CD4-positive, alpha-beta T cell (primary cell): ENCODE data around the gene METTL6. TPM values are rescaled to one million over a fixed set of nuclear protein-coding genes. Genes with fewer than 3 reads are reported as not detected.

ENCODE experiments used
- ATAC-seq: fragments of 200-7000 bp; cut with Tn5 transposase; one replicate; pipeline ENCODE4 v1.10.0; 2022; ENCODE audit warnings: mild to moderate bottlenecking; ENCODE audit not compliant: poor library complexity
- CTCF ChIA-PET: fragments of 350-600 bp; sonication (Branson Sonifier 250); formaldehyde crosslinking; loops from one replicate; lab custom pipeline; 2021; ENCODE audit warnings: antibody characterized with exemption, inconsistent platforms; lab: Charles Lee
- POLR2A ChIA-PET: fragments of 350-600 bp; sonication (Branson Sonifier 250); formaldehyde crosslinking; loops from one replicate; lab custom pipeline; 2021; ENCODE audit warnings: antibody characterized with exemption, inconsistent platforms; lab: Charles Lee
- DNase-seq, 14 experiments: peaks; one replicate each; pipeline ENCODE4 v3.0.0-alpha.2; 2013 to 2020; ENCODE audit warnings: mixed read lengths in 2 of 14
- H3K27ac ChIP-seq, 2 donors: one replicate each; pipeline versions ENCODE4 v1.5.1 to v1.7.0; 2013; ENCODE audit warnings: low read length in 2 of 2, low read depth in 1 of 2, mild to moderate bottlenecking in 1 of 2
- H3K27me3 ChIP-seq, 2 experiments: 1 replicate in 1 of 2; 2 replicates in 1 of 2; pipeline versions ENCODE4 v1.6.1 to v1.7.0; 2013; ENCODE audit warnings: low read length in 2 of 2, control low read depth in 1 of 2, mild to moderate bottlenecking in 1 of 2, moderate library complexity in 1 of 2; ENCODE audit not compliant: insufficient read depth in 2 of 2, control insufficient read depth in 1 of 2
- H3K36me3 ChIP-seq: one replicate; pipeline ENCODE4 v1.6.1; 2013; ENCODE audit warnings: low read length, control low read depth; ENCODE audit not compliant: insufficient read depth
- H3K4me1 ChIP-seq: one replicate; pipeline ENCODE4 v1.6.1; 2013; ENCODE audit warnings: low read length, control low read depth; ENCODE audit not compliant: insufficient read depth
- H3K4me3 ChIP-seq: one replicate; pipeline ENCODE4 v1.5.1; 2013; ENCODE audit warnings: mild to moderate bottlenecking, low read length, moderate library complexity
- H3K9me3 ChIP-seq, 2 experiments: 1 replicate in 1 of 2; 2 replicates in 1 of 2; pipeline versions ENCODE4 v1.6.1 to v1.7.0; 2013; ENCODE audit warnings: low read length in 2 of 2, mild to moderate bottlenecking in 2 of 2, control low read depth in 1 of 2, moderate library complexity in 1 of 2; ENCODE audit not compliant: control insufficient read depth in 1 of 2, insufficient read depth in 1 of 2
- H3K27ac Mint-ChIP-seq: one replicate; pipeline ENCODE4 v1.8.0; 2020; ENCODE audit warnings: mixed read lengths
- H3K27me3 Mint-ChIP-seq: one replicate; pipeline ENCODE4 v1.8.0; 2021; ENCODE audit warnings: mixed read lengths
- H3K36me3 Mint-ChIP-seq: one replicate; pipeline ENCODE4 v1.8.0; 2021; ENCODE audit warnings: low read depth, mixed read lengths
- H3K4me1 Mint-ChIP-seq: one replicate; pipeline ENCODE4 v1.8.0; 2021; ENCODE audit warnings: low read depth, mixed read lengths
- H3K4me3 Mint-ChIP-seq: one replicate; pipeline ENCODE4 v1.8.0; 2020; ENCODE audit warnings: mild to moderate bottlenecking, mixed read lengths
- H3K9me3 Mint-ChIP-seq: one replicate; pipeline ENCODE4 v1.8.0; 2020; ENCODE audit warnings: mixed read lengths
- CTCF ChIP-seq: fragments of 200-600 bp; IDR thresholded peaks from one replicate; pipeline ENCODE4 v1.8.0; 2022; ENCODE audit warnings: antibody characterized with exemption, mild to moderate bottlenecking
- intact Hi-C, 2 experiments: fragments of 100-400 bp; cut with DNase I in 1 of 2; cut with micrococcal nuclease in 1 of 2; formaldehyde crosslinking; loops; one replicate each; pipeline versions ENCODE4 v1.15.1 to v1.9.0; 2023 to 2025; cut with DNase I, micrococcal nuclease
- total RNA-seq, 174 experiments: library from RNA in 2 of 174; stranded (reverse) in 2 of 174; gene quantifications; one replicate each; pipeline ENCODE4 v1.2.3 and lab custom pipeline; 2021 to 2026

METTL6 gene
- total RNA-seq, 2 experiments from 2014 or later, result 4.7 to 5.7 TPM

GRCh38 chr3:15361494-15362214 is 65.7 kb downstream of the METTL6 start:
- Mint-ChIP-seq H3K27me3 (no peaks in the 10 kb centered on the region), H3K9me3 (no peaks in the 10 kb centered on the region), H3K36me3 (no peaks in the 10 kb centered on the region), H3K4me3 (peak overlapping the region; percentile 60), H3K4me1 (peaks cover 38% of the 10 kb centered on the region), H3K27ac (peak overlapping the region; percentile 28)
- Histone ChIP-seq H3K9me3 (no peaks in the 10 kb centered on the region), H3K4me1 (peaks cover 50% of the 10 kb centered on the region), H3K27ac (no peak overlapping the region), H3K4me3 (no peak overlapping the region), H3K27me3 (no peaks in the 10 kb centered on the region), H3K36me3 (no peaks in the 10 kb centered on the region)
- ChIA-PET POLR2A (interaction anchor here (0.9 to 1.7 kb wide), 6 partner anchors 14 to 155 kb away, joined by 3 to 7 read pairs (median 3); partner anchors contain the start of gene CAPN7), CTCF (interaction anchor here (1.2 to 1.9 kb wide), 6 partner anchors 8 to 93 kb away, joined by 3 to 7 read pairs (median 4); partner anchors contain the start of gene SH3BP5)
- DNase-seq, result peak in 5 of 14 experiments; percentile 7 to 56 (median 44)
- peak; percentile 25 for ATAC-seq
- no peak for TF ChIP-seq CTCF
- intact Hi-C loops, result no loop called here

GRCh38 chr3:15360788-15361493 is 66.4 kb downstream of the METTL6 start:
- Mint-ChIP-seq H3K4me1 (peaks cover 45% of the 10 kb centered on the region), H3K9me3 (no peaks in the 10 kb centered on the region), H3K27ac (peak overlapping the region; percentile 28), H3K27me3 (no peaks in the 10 kb centered on the region), H3K36me3 (no peaks in the 10 kb centered on the region), H3K4me3 (no peak overlapping the region)
- POLR2A ChIA-PET, result interaction anchor here (1.1 to 1.7 kb wide), 5 partner anchors 13 to 155 kb away, joined by 3 to 7 read pairs (median 3); partner anchors contain the start of gene CAPN7
- H3K27ac ChIP-seq, result no peak overlapping the region
- CTCF ChIA-PET, result interaction anchor here (1.6 to 1.8 kb wide), 4 partner anchors 9 to 93 kb away, joined by 3 to 7 read pairs (median 6); partner anchors contain the start of gene SH3BP5
- no peak overlapping the region for H3K4me3 ChIP-seq
- TF ChIP-seq CTCF, result no peak
- no peaks in the 10 kb centered on the region for H3K27me3 ChIP-seq
- no peaks in the 10 kb centered on the region for H3K36me3 ChIP-seq
- H3K9me3 ChIP-seq, result no peaks in the 10 kb centered on the region
- intact Hi-C loops, result no loop called here
- no peak for ATAC-seq
- no peak for DNase-seq
- peaks cover 57% of the 10 kb centered on the region for H3K4me1 ChIP-seq

Other genes with a start within 250 kb of the METTL6 start
- gene CAPN7, start 221.3 kb downstream of the METTL6 start, total RNA-seq, result 10 to 100 TPM; 64.7 to 69.4 TPM
- gene SH3BP5, start 95.0 kb downstream of the METTL6 start, total RNA-seq, result 10 to 100 TPM; 16.8 to 17.7 TPM
- gene EAF1, start 54 bp upstream of the METTL6 start, total RNA-seq, result 10 to 100 TPM; 31.7 to 34.9 TPM
- gene COLQ, start 94.2 kb upstream of the METTL6 start, total RNA-seq, result 1 to 10 TPM; 3.5 to 3.7 TPM
- 10 to 100 TPM; 26.6 to 33.2 TPM for gene HACL1, start 174.0 kb upstream of the METTL6 start, total RNA-seq
- 10 to 100 TPM; 11.2 to 12.5 TPM for gene BTD, start 174.2 kb upstream of the METTL6 start, total RNA-seq